GM12801 (cell line): ENCODE results near the gene ARGLU1.

Experiments used
- CTCF ChIP-seq: IDR thresholded peaks from one replicate; pipeline ENCODE4 v1.5.1; 2011; ENCODE audit warnings: control low read depth; ENCODE audit not compliant: insufficient read length; ENCODE audit errors: extremely low read depth

ARGLU1 gene

GRCh38 chr13:106513025-106513983 is 54.6 kb downstream of the ARGLU1 start:
- no peak for TF ChIP-seq CTCF

GRCh38 chr13:106507560-106508274 is 60.2 kb downstream of the ARGLU1 start:
- no peak for TF ChIP-seq CTCF

- TF ChIP-seq CTCF = no peak
These were observed 61.7 kb downstream of the ARGLU1 start for GRCh38 chr13:106506286-106506685.

GRCh38 chr13:106505732-106506131 is 62.2 kb downstream of the ARGLU1 start:
- no peak for TF ChIP-seq CTCF

- no peak for TF ChIP-seq CTCF
These were observed 62.6 kb downstream of the ARGLU1 start for GRCh38 chr13:106505295-106505694.

DNA sequence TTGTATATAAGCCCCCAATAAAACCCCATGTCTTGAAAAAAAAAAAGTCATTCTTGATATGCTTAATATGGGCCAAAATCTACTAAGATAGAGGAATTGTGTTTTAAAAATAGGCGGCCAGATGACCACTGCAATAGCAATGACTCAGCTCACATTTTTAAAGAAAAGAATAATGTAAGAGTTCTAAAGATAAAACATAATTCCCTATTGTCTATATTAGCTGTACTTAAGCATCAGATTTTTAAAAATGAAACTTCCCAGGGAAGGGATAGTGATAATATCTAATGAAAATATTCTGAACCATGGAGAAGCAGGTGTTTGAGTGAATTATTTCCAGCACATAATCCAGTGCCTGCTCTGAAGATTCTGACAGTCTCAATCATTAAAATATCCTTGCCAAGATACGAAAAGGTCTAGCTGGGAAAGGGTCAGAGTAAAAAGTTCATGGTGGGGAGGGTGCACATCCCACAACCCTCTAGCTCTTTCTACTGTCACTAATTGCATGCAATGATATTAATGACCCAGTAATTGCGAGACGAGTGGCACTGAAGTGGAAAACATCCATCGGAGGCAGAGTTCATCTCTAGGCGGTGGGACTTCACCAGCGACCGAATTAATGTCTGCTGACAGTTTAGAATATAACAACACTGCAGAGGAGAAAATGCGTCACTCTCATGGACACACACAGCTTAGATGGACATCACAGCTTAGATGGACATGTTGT is 64.0 kb downstream of the ARGLU1 start:
- no peak for TF ChIP-seq CTCF

DNA sequence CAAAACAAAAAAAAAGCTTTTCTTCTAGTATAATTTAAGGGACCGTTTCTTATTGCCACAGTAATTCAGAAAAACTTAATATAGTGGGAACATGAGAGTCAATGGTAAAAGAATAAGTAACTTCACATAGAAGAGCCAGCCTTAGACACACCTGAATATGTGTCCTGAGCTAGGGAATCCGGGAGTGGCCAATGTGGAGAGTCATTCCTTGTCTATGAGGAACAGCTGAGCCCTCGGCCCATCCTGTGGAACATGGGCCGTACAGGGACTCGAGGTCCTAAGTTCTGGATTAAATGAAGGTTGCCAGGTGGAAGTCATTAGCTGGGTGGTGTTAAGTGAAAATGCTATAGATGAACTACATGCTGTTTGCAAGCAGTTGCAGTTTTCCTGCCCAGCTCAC is 64.7 kb downstream of the ARGLU1 start:
- no peak for TF ChIP-seq CTCF
